ENCODE measurements around the gene LGALS9. TPM values are rescaled to one million over a fixed set of nuclear protein-coding genes. Genes with fewer than 3 reads are reported as not detected.

The LGALS9 gene
- polyA plus RNA-seq, 1 donor from 2014 or later = not detected

DNA sequence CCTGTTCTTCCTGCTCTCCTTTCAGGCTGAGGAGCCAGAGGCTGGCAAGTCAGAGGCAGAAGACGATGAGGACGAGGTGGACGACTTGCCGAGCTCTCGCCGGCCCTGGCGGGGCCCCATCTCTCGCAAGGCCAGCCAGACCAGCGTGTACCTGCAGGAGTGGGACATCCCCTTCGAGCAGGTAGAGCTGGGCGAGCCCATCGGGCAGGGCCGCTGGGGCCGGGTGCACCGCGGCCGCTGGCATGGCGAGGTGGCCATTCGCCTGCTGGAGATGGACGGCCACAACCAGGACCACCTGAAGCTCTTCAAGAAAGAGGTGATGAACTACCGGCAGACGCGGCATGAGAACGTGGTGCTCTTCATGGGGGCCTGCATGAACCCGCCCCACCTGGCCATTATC lies 25.6 kb upstream of the LGALS9 start:
- Histone ChIP-seq H3K36me3 (ENCODE audit: insufficient read depth, low read length) (no peaks in the 10 kb centered on the region), H3K4me2 (ENCODE audit: low read length) (no peak overlapping the region), H4K20me1 (ENCODE audit: insufficient read depth) (no peaks in the 10 kb centered on the region), H3K79me2 (replicated peaks; ENCODE audit: insufficient read depth, low read length) (no peaks in the 10 kb centered on the region), H2AFZ (ENCODE audit: low read depth, low read length) (no peak overlapping the region), H3K27ac (ENCODE audit: low read length) (no peak overlapping the region), H3K9me2 (ENCODE audit: insufficient read depth, low read length) (no peaks in the 10 kb centered on the region), H3F3A (ENCODE audit: insufficient read depth, low read length, poor library complexity, severe bottlenecking) (no peaks in the 10 kb centered on the region), H3K27me3 (ENCODE audit: insufficient read depth, low read depth, low read length) (no peaks in the 10 kb centered on the region), H3K9me3 (ENCODE audit: low read length) (no peaks in the 10 kb centered on the region), H3K4me3 (ENCODE audit: low read length) (no peak overlapping the region), H3K9ac (ENCODE audit: low read length) (no peak overlapping the region)
- TF ChIP-seq EZH2 (IDR thresholded peaks at IDR 0.05; ENCODE audit: borderline replicate concordance, insufficient read depth, low read length, poor library complexity, severe bottlenecking) (no peak), MXI1 (conservative IDR thresholded peaks at IDR 0.05; ENCODE audit: poor library complexity, severe bottlenecking) (no peak), RAD21 (conservative IDR thresholded peaks at IDR 0.05) (no peak), POLR2AphosphoS5 (IDR thresholded peaks at IDR 0.05) (no peak), TAF1 (IDR thresholded peaks at IDR 0.05; ENCODE audit: low read depth) (no peak), SMC3 (conservative IDR thresholded peaks at IDR 0.05; ENCODE audit: poor library complexity) (no peak), CTCF (IDR thresholded peaks at IDR 0.05; ENCODE audit: poor library complexity, severe bottlenecking) (no peak), EP300 (conservative IDR thresholded peaks at IDR 0.05; ENCODE audit: poor library complexity, severe bottlenecking) (no peak)
- TF ChIP-seq, protein P1, sequence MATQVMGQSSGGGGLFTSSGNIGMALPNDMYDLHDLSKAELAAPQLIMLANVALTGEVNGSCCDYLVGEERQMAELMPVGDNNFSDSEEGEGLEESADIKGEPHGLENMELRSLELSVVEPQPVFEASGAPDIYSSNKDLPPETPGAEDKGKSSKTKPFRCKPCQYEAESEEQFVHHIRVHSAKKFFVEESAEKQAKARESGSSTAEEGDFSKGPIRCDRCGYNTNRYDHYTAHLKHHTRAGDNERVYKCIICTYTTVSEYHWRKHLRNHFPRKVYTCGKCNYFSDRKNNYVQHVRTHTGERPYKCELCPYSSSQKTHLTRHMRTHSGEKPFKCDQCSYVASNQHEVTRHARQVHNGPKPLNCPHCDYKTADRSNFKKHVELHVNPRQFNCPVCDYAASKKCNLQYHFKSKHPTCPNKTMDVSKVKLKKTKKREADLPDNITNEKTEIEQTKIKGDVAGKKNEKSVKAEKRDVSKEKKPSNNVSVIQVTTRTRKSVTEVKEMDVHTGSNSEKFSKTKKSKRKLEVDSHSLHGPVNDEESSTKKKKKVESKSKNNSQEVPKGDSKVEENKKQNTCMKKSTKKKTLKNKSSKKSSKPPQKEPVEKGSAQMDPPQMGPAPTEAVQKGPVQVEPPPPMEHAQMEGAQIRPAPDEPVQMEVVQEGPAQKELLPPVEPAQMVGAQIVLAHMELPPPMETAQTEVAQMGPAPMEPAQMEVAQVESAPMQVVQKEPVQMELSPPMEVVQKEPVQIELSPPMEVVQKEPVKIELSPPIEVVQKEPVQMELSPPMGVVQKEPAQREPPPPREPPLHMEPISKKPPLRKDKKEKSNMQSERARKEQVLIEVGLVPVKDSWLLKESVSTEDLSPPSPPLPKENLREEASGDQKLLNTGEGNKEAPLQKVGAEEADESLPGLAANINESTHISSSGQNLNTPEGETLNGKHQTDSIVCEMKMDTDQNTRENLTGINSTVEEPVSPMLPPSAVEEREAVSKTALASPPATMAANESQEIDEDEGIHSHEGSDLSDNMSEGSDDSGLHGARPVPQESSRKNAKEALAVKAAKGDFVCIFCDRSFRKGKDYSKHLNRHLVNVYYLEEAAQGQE (IDR thresholded peaks at IDR 0.05; ENCODE audit: borderline replicate concordance) = no peak

GRCh38 chr17:27607521-27608091 lies 23.4 kb upstream of the LGALS9 start:
- H3K36me3 ChIP-seq (ENCODE audit: insufficient read depth, low read length) = no peaks in the 10 kb centered on the region
- no peaks in the 10 kb centered on the region for H3F3A ChIP-seq (ENCODE audit: insufficient read depth, low read length, poor library complexity, severe bottlenecking)
- no peaks in the 10 kb centered on the region for H4K20me1 ChIP-seq (ENCODE audit: insufficient read depth)
- no peak overlapping the region for H3K4me3 ChIP-seq (ENCODE audit: low read length)
- TF ChIP-seq EZH2 (IDR thresholded peaks at IDR 0.05; ENCODE audit: borderline replicate concordance, insufficient read depth, low read length, poor library complexity, severe bottlenecking) = no peak
- no peak for TF ChIP-seq MXI1 (conservative IDR thresholded peaks at IDR 0.05; ENCODE audit: poor library complexity, severe bottlenecking)
- TF ChIP-seq SMC3 (conservative IDR thresholded peaks at IDR 0.05; ENCODE audit: poor library complexity) = no peak
- TF ChIP-seq RAD21 (conservative IDR thresholded peaks at IDR 0.05) = no peak
- no peak for TF ChIP-seq TAF1 (IDR thresholded peaks at IDR 0.05; ENCODE audit: low read depth)
- TF ChIP-seq CTCF (IDR thresholded peaks at IDR 0.05; ENCODE audit: poor library complexity, severe bottlenecking) = no peak
- no peak for TF ChIP-seq POLR2AphosphoS5 (IDR thresholded peaks at IDR 0.05)
- no peak for TF ChIP-seq EP300 (conservative IDR thresholded peaks at IDR 0.05; ENCODE audit: poor library complexity, severe bottlenecking)
- TF ChIP-seq, protein P1 (IDR thresholded peaks at IDR 0.05; ENCODE audit: borderline replicate concordance) = no peak
- H2AFZ ChIP-seq (ENCODE audit: low read depth, low read length) = no peak overlapping the region
- H3K79me2 ChIP-seq (replicated peaks; ENCODE audit: insufficient read depth, low read length) = no peaks in the 10 kb centered on the region
- no peaks in the 10 kb centered on the region for H3K27me3 ChIP-seq (ENCODE audit: insufficient read depth, low read depth, low read length)
- no peaks in the 10 kb centered on the region for H3K9me3 ChIP-seq (ENCODE audit: low read length)
- H3K9me2 ChIP-seq (ENCODE audit: insufficient read depth, low read length) = no peaks in the 10 kb centered on the region
- H3K27ac ChIP-seq (ENCODE audit: low read length) = no peak overlapping the region
- H3K4me2 ChIP-seq (ENCODE audit: low read length) = no peak overlapping the region
- no peak overlapping the region for H3K9ac ChIP-seq (ENCODE audit: low read length)

Measured in neural cell (in vitro differentiated cells).